ENCODE results near the gene PIGQ. TPM values are rescaled to one million over a fixed set of nuclear protein-coding genes. Genes with fewer than 3 reads are reported as not detected.

The PIGQ gene
- total and polyA plus RNA-seq, 2 of the 8 experiments (the other 6 are each of a cell fraction or from before 2014, with no cell fraction given), result 36.0 to 49.2 TPM

DNA sequence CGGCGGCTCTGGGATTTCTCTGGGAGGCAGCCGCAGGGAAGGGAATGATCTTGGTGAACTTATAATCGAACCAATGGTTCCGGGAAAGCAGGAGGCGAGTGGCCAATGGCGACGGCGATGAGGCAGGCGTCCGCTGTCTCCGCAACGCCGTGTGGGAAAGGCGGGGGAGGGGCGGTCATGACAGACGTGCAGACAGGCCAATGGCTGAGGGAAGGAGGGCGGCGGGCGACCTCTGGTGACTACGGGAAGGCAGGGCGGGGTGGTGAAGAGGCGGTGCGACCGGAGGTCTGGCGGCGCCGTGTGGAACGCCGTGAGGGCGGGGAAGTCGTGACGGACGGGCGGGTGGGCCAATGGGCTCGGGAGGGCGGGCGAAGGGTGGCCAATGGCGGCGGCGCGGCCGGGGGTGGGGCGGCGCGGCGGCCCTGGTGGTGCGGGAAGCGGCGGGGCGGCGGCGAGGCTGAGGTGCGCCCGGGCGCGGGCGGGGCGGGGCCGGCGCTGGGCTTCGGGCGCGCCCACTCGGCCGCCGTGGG lies 20.0 kb downstream of the PIGQ start, which contains the start of gene RAB40C:
Gene RAB40C (plus strand): TSS at position 409 of the 530 bp plus-strand sequence. CDS start 226 bp downstream, outside the sequence.
- H3K23ac ChIP-seq (ENCODE audit: insufficient read length), result no peak within 1 kb of the TSS
- H2AK5ac ChIP-seq (ENCODE audit: low read depth, low read length), result no peak within 1 kb of the TSS
- no peaks in the 10 kb centered on the region for H3K36me3 ChIP-seq (ENCODE audit: control insufficient read depth in 2 of 4, insufficient read depth in 4 of 4, low read length in 3 of 4)
- peak within 1 kb of the TSS; percentile 99 for H2BK5ac ChIP-seq (ENCODE audit: low read depth, low read length)
- peak within 1 kb of the TSS; percentile 56; the same call in 1 of the 2 replicates for H2AFZ ChIP-seq (ENCODE audit: low read length)
- peak within 1 kb of the TSS; percentile 98 for H4K91ac ChIP-seq (replicated peaks; ENCODE audit: insufficient read length, low read length)
- peak within 1 kb of the TSS; percentile 32; the same call in 1 of the 2 replicates for H2BK20ac ChIP-seq (ENCODE audit: low read length)
- peak within 1 kb of the TSS; percentile 99 for H3K27ac ChIP-seq (ENCODE audit: low read depth, low read length)
- peak within 1 kb of the TSS; percentile 90 to 94 (median 91) for H3K4me3 ChIP-seq (ENCODE audit: extremely low read depth in 1 of 4, insufficient read depth in 2 of 4, low read depth in 3 of 4, low read length in 4 of 4)
- DNase-seq (ENCODE audit: low read depth in 1 of 2, low spot score in 2 of 2) (peak; percentile 91 to 99), FAIRE-seq (no peak)
- peaks cover 9% of the 10 kb centered on the region for H3K23me2 ChIP-seq (ENCODE audit: low read depth, low read length)
- peak within 1 kb of the TSS; percentile 89 to 95 (median 93) for H3K9ac ChIP-seq (replicated peaks in 1 of 4; ENCODE audit: extremely low read depth in 1 of 4, low read depth in 3 of 4, low read length in 3 of 4)
- peak within 1 kb of the TSS; percentile 95; the same call in 1 of the 2 replicates for H2BK15ac ChIP-seq (ENCODE audit: low read length)
- peaks cover 0 to 17% (median 7%) of the 10 kb centered on the region in 4 experiments; a peak in 4 of 7 replicates for H3K4me1 ChIP-seq (replicated peaks in 1 of 4; ENCODE audit: control insufficient read depth in 3 of 4, insufficient read depth in 4 of 4, low read length in 3 of 4)
- peaks cover 8% of the 10 kb centered on the region; the same call in 1 of the 2 replicates for H3K79me1 ChIP-seq (ENCODE audit: low read depth, low read length)
- peak within 1 kb of the TSS; percentile 99 for H3K18ac ChIP-seq (ENCODE audit: extremely low read depth, low read length)
- H3K9me3 ChIP-seq (ENCODE audit: insufficient read depth in 2 of 2, low read depth in 1 of 2, low read length in 1 of 2), result no peaks in the 10 kb centered on the region
- no CpG with 5 or more reads among the region's 67 CpGs for WGBS, 2 experiments (ENCODE audit: extremely low coverage in 1 of 2, insufficient coverage in 1 of 2, insufficient read length in 1 of 2, insufficient replicate concordance in 2 of 2, low coverage in 1 of 2, low lambda C conversion rate in 2 of 2, missing lambda C conversion rate in 1 of 2)
- peak within 1 kb of the TSS; percentile 81 to 96 for H3K4me2 ChIP-seq (ENCODE audit: insufficient read depth in 1 of 2, low read depth in 2 of 2, low read length in 2 of 2)
- H3K14ac ChIP-seq (ENCODE audit: insufficient read length), result no peak within 1 kb of the TSS
- H3K27me3 ChIP-seq (replicated peaks in 1 of 4; ENCODE audit: control insufficient read depth in 3 of 4, extremely low read depth in 1 of 4, insufficient read depth in 3 of 4, low read length in 3 of 4), result peaks cover 0 to 45% (median 29%) of the 10 kb centered on the region in 4 experiments; a peak in 5 of 7 replicates
- H2BK12ac ChIP-seq (ENCODE audit: low read depth, low read length), result peak within 1 kb of the TSS; percentile 78; the same call in 1 of the 2 replicates
- peak within 1 kb of the TSS; percentile 98 for H2BK120ac ChIP-seq (replicated peaks; ENCODE audit: low read depth, low read length)
- H4K5ac ChIP-seq (ENCODE audit: insufficient read length, low read depth, low read length), result peak within 1 kb of the TSS; percentile 100
- peaks cover 20 to 45% of the 10 kb centered on the region in 2 experiments for H4K20me1 ChIP-seq (replicated peaks in 1 of 2; ENCODE audit: control insufficient read depth in 1 of 2, insufficient read depth in 2 of 2, low read length in 2 of 2)
- ChIA-PET POLR2A (ENCODE audit: partially characterized antibody) (interaction anchor here (0.7 to 1.6 kb wide), 8 partner anchors 10 to 52 kb away, joined by 3 to 5 read pairs (median 4); partner anchors contain the start of genes MCRIP2, METTL26 and WFIKKN1), CTCF (ENCODE audit: partially characterized antibody) (interaction anchor here (0.8 to 1.9 kb wide), 4 partner anchors 14 to 29 kb away, joined by 3 to 6 read pairs (median 4); no protein-coding TSS in a partner anchor)
- H3K4ac ChIP-seq (replicated peaks; ENCODE audit: insufficient read length, low read depth, low read length), result peak within 1 kb of the TSS; percentile 91
- H3K56ac ChIP-seq (replicated peaks; ENCODE audit: insufficient read length, low read depth, low read length), result peak within 1 kb of the TSS; percentile 99
- peaks cover 0 to 20% of the 10 kb centered on the region in 2 experiments; a peak in 2 of 4 replicates for H3K79me2 ChIP-seq (ENCODE audit: control insufficient read depth in 1 of 2, insufficient read depth in 2 of 2, low read length in 2 of 2)
- H4K8ac ChIP-seq (ENCODE audit: extremely low read depth, insufficient read depth, low read length), result peak within 1 kb of the TSS; percentile 100
- TF ChIP-seq SAP30 (IDR thresholded peaks at IDR 0.05; ENCODE audit: insufficient read depth, insufficient replicate concordance, low read length), result no peak
- TF ChIP-seq NANOG (IDR thresholded peaks at IDR 0.05; ENCODE audit: insufficient read depth, low read depth, low read length, poor library complexity, severe bottlenecking), result no peak
- TF ChIP-seq SUZ12 (IDR thresholded peaks at IDR 0.05; ENCODE audit: low read length), result no peak
- TF ChIP-seq CBX5 (IDR thresholded peaks at IDR 0.05; ENCODE audit: low read depth, low read length), result no peak
- peak; percentile 90 for TF ChIP-seq CHD2 (IDR thresholded peaks at IDR 0.05; ENCODE audit: low read length)
- peak; percentile 67 for TF ChIP-seq SP2 (IDR thresholded peaks at IDR 0.05; ENCODE audit: low read length)
- no peak for TF ChIP-seq HDAC2 (IDR thresholded peaks at IDR 0.05; ENCODE audit: borderline replicate concordance in 1 of 2, low read depth in 2 of 2, low read length in 2 of 2)
- TF ChIP-seq TEAD4 (IDR thresholded peaks at IDR 0.05; ENCODE audit: low read depth, low read length), result no peak
- no peak for TF ChIP-seq KDM4A (IDR thresholded peaks at IDR 0.05; ENCODE audit: low read depth, low read length, severe bottlenecking)
- TF ChIP-seq NRF1 (IDR thresholded peaks at IDR 0.05; ENCODE audit: low read depth, low read length), result no peak

All from H1 (cell line).